Measurements from ENCODE around the gene GPRC5A.

The GPRC5A gene

DNA sequence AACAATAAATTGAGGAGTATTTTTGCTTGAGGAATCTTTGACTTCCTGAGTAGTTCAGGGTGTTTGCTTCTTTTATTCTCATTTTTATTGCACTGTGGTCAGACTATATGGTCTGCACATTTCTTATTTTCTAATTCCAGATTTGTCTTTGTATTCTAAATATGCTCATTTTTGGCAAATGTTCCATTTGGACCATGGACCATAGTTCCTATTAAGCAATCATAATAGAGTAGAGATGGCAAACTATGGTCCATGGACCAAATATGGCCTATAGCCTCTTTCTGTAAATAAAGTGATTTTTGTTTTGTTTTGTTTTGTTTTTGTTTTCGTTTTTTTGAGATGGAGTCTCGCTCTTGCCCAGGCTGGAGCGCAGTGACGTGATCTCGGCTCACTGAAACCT, 2.1 kb downstream of the GPRC5A start:
- TF ChIP-seq, protein P1, sequence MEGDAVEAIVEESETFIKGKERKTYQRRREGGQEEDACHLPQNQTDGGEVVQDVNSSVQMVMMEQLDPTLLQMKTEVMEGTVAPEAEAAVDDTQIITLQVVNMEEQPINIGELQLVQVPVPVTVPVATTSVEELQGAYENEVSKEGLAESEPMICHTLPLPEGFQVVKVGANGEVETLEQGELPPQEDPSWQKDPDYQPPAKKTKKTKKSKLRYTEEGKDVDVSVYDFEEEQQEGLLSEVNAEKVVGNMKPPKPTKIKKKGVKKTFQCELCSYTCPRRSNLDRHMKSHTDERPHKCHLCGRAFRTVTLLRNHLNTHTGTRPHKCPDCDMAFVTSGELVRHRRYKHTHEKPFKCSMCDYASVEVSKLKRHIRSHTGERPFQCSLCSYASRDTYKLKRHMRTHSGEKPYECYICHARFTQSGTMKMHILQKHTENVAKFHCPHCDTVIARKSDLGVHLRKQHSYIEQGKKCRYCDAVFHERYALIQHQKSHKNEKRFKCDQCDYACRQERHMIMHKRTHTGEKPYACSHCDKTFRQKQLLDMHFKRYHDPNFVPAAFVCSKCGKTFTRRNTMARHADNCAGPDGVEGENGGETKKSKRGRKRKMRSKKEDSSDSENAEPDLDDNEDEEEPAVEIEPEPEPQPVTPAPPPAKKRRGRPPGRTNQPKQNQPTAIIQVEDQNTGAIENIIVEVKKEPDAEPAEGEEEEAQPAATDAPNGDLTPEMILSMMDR (conservative IDR thresholded peaks at IDR 0.05; ENCODE audit: low read depth) = no peak
- ChIA-PET CTCF (interaction anchor here (1.1 to 2.8 kb wide), 2 partner anchors 23 to 57 kb away, joined by 11 to 13 read pairs; no protein-coding TSS in a partner anchor), POLR2A (ENCODE audit: low non-redundant PET) (no interaction called here)
- no peak overlapping the region for H3K27ac ChIP-seq
- no peak for DNase-seq (ENCODE audit: low spot score)

DNA sequence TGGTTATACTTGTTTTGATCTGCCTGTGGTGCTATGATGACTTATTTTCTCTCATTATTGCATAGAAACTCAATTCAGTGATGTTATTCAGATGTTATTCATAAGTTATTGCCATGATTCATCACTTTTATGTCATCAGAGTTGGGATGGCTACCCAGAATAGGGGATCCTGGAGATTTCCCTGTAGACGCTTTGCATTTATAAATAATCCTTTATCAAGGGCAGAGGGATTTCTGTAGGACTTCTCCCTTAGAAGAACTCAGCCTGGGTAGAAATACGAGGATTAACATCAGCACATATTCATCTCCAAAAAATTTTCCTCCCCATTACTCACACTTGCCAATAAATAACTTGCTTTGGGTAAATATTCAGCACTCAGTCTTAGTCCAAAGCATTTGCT, 4.9 kb downstream of the GPRC5A start:
- DNase-seq (ENCODE audit: low spot score) = no peak
- ChIA-PET CTCF (no interaction called here), POLR2A (ENCODE audit: low non-redundant PET) (interaction anchor here (0.6 to 0.7 kb wide), 2 partner anchors 37 to 117 kb away, joined by 4 to 5 read pairs; no protein-coding TSS in a partner anchor)
- TF ChIP-seq, protein P1 (conservative IDR thresholded peaks at IDR 0.05; ENCODE audit: low read depth) = no peak
- H3K27ac ChIP-seq = no peak overlapping the region

DNA sequence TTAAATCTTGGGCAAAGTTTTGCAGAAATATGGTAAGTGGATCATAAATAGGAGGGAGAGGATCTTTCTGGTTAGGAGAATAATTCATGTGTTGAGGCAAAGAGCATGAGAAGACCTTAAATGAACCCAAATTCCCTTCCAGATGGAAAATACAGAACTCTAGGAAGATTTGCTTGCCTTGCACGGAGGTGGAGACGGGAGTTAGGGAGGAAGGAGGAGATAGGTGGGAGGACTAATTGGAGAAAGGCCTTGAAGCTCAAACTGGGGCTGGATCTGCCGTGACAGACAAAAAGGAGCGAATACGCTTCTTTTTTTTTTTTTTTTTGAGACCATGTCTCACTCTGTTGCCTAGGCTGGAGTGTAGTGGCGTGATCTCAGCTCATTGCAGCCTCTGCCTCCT, 5.9 kb downstream of the GPRC5A start:
- CTCF ChIA-PET = interaction anchor here (0.6 kb wide), 1 partner anchor 83 kb away, joined by 4 read pairs; no protein-coding TSS in a partner anchor
- H3K27ac ChIP-seq = no peak overlapping the region
- no peak for DNase-seq (ENCODE audit: low spot score)
- TF ChIP-seq, protein P1 (conservative IDR thresholded peaks at IDR 0.05; ENCODE audit: low read depth) = no peak
- POLR2A ChIA-PET (ENCODE audit: low non-redundant PET) = interaction anchor here (0.7 kb wide), 1 partner anchor 94 kb away, joined by 3 read pairs; no protein-coding TSS in a partner anchor

DNA sequence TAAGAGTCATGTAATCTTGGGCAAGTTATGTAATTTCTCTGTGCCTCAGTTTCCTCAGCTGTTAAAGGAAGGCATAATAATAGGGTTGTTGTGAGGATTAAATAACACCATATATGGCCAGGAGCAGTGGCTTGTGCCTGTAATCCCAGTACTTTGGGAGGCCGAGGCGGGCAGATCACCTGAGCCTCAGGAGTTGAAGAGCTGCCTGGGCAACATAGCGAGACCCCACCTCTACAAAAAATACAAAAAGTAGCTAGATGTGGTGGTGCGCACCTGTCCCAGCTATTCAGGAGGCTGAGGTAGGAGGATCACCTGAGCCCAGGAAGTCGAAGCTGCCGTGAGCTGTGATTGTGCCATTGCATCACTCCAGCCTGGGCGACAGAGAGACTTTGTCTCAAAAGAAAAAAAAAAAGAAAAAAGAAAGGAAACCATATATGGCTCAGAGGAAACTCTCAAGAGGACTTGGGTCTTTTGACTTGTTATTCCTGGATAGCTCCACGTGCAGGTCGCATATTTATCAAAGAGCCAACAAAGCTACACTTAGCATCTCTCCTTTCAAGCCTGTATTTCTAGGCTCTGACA, 6.9 kb downstream of the GPRC5A start:
- POLR2A ChIA-PET (ENCODE audit: low non-redundant PET) = interaction anchor here (0.7 kb wide), 1 partner anchor 111 kb away, joined by 3 read pairs; no protein-coding TSS in a partner anchor

DNA sequence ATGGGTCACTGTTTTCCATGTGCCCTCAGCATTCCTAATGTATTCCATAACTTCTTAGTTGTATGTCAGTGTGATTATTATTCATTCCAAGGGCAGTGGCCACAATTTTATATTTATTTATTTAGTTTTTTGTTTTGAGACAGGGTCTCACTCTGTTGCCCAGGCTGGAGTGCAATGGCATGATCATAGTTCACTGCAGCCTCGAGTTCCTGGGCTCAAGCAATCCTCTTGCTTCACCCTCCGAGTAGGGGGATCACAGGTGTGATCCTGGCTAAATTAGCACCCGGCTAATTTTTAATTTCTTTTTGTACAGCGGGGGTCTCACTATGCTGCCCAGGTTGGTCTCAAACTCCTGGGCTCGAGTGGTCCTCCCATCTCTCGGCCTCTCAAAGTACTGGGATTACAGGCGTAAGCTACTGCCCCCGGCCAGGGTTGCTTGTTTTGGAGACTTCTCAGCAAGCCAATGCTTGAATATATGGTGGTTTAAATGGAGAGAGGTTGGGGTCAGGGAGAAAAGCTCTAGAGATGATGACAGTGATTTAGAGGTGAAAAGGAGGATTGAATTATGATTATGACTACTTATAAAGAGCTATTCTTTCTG, 7.6 kb downstream of the GPRC5A start:
- TF ChIP-seq, protein P1 (conservative IDR thresholded peaks at IDR 0.05; ENCODE audit: low read depth) = no peak
- H3K27ac ChIP-seq = peak overlapping the region; percentile 78
- CTCF ChIA-PET = interaction anchor here (0.6 to 1.5 kb wide), 4 partner anchors 16 to 110 kb away, joined by 3 to 5 read pairs (median 4); no protein-coding TSS in a partner anchor
- POLR2A ChIA-PET (ENCODE audit: low non-redundant PET) = interaction anchor here (0.7 kb wide), 2 partner anchors 95 to 112 kb away, joined by 3 read pairs; no protein-coding TSS in a partner anchor
- no peak for DNase-seq (ENCODE audit: low spot score)

More for the DNA sequence above, 6.9 kb downstream of the GPRC5A start:
- CTCF ChIA-PET = interaction anchor here (0.6 kb wide), 2 partner anchors 17 to 61 kb away, joined by 3 to 5 read pairs; no protein-coding TSS in a partner anchor
- DNase-seq (ENCODE audit: low spot score) = no peak
- peak overlapping the region; percentile 26; the same call in 1 of the 2 replicates for H3K27ac ChIP-seq
- TF ChIP-seq, protein P1 (conservative IDR thresholded peaks at IDR 0.05; ENCODE audit: low read depth) = no peak

DNA sequence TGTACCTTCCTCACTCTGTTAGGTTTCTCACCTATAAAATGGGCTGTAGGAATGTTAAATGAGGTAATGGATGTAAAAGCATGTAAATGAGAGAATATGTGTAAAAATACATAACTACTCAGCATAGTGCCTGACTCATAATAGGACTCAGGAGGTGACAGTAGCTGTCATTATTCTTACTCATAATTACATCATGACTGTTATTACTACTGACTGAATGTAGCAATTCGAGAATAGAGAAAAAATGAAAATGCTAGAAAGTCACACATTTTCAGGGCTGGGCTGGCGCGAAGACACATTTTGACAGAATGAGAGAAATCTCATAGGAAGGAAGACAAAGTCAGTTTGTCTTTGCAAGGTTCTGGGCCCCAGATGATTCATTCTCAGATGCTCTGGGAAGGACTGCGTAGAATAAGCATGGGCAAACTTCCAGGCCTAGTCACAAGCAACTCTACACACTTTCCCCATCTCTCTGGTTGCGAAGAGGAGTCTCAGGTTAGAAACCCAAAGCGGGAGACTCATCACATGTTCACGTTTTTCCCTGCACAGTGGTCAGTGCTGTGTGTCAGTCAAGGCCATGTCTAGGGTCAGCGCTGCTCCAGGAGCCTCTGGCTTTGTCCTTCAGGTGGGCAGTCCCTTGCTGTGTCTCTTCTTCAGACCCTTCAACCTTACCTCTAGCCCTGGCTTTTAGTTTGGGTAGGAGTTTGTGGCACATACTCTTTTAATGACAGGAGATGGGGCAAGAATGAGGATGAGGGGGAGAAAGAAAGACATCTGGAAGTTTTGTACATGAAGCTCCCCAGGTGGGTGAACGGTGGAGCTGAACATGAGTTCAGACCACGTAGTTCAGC, 8.4 kb downstream of the GPRC5A start:
- H3K27ac ChIP-seq = peak overlapping the region; percentile 96
- CTCF ChIA-PET = interaction anchor here (0.6 to 1.5 kb wide), 3 partner anchors 8 to 110 kb away, joined by 3 to 4 read pairs (median 3); partner anchors contain the start of gene GPRC5A
- DNase-seq (ENCODE audit: low spot score) = peak; percentile 49
- POLR2A ChIA-PET (ENCODE audit: low non-redundant PET) = interaction anchor here (0.6 to 2.1 kb wide), 3 partner anchors 9 to 96 kb away, joined by 3 to 10 read pairs (median 5); partner anchors contain the start of gene GPRC5A
- TF ChIP-seq, protein P1 (conservative IDR thresholded peaks at IDR 0.05; ENCODE audit: low read depth) = no peak

Measured in RWPE1 (cell line).